ENCODE results near the gene CDK15.
"Not testable (repeated sequence)": the region's sequence is repeated elsewhere in the genome, so short reads cannot be mapped to it uniquely, and the experiment has no call there.

GRCh38 chr2:201844922-201845321 is 38.6 kb downstream of the CDK15 start:
- TF ChIP-seq POLR2AphosphoS5 (IDR thresholded peaks at IDR 0.05; ENCODE audit: low read depth, low read length); CTCF (IDR thresholded peaks at IDR 0.05 in 2 of 3, conservative IDR thresholded peaks at IDR 0.05 in 1 of 3; ENCODE audit: borderline replicate concordance in 1 of 3, insufficient read depth in 1 of 3, low read depth in 2 of 3, low read length in 2 of 3); EZH2 (IDR thresholded peaks at IDR 0.05); JUND (IDR thresholded peaks at IDR 0.05); EZH2phosphoT487 (IDR thresholded peaks at IDR 0.05; ENCODE audit: borderline replicate concordance): not testable (repeated sequence)

All from HCT116 (cell line).